ENCODE data around the gene CORO2B. TPM values are rescaled to one million over a fixed set of nuclear protein-coding genes. Genes with fewer than 3 reads are reported as not detected.

Gene CORO2B
- total RNA-seq, 1 experiment from 2014 or later = 3.8 TPM

DNA sequence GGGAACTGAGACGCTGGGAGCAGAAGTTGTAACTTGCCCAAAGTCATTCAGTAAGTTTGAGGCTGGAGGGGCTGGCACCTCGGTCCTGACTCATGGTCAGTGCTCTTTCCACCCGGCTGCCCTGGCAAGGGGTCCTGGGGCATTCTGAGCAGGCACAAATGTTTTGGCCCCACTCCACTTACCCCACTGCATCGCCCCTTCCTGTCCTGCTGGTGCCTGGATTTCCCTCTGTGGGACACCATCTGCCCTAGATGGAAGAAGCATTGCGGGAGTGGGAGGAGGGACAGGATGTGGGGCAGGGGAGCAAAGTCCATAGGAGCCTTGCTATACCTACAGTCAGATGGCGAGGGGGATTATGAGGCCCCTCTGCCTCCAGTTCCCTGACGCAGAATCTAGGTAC lies 4.5 kb downstream of the CORO2B start:
- no TSS peak for BruUV-seq (replicated peaks)
- POLR2A ChIA-PET (ENCODE audit: low non-redundant PET) = no interaction called here
- CTCF ChIA-PET = no interaction called here
- intact Hi-C loops (cut with micrococcal nuclease; ENCODE audit: unreplicated experiment) = no loop called here
- peaks cover 30% of the 10 kb centered on the region for H3K4me1 ChIP-seq (ENCODE audit: insufficient read depth, low read length, poor library complexity, severe bottlenecking)
- DNase-seq (ENCODE audit: low spot score) = no peak
- TF ChIP-seq, protein P1, sequence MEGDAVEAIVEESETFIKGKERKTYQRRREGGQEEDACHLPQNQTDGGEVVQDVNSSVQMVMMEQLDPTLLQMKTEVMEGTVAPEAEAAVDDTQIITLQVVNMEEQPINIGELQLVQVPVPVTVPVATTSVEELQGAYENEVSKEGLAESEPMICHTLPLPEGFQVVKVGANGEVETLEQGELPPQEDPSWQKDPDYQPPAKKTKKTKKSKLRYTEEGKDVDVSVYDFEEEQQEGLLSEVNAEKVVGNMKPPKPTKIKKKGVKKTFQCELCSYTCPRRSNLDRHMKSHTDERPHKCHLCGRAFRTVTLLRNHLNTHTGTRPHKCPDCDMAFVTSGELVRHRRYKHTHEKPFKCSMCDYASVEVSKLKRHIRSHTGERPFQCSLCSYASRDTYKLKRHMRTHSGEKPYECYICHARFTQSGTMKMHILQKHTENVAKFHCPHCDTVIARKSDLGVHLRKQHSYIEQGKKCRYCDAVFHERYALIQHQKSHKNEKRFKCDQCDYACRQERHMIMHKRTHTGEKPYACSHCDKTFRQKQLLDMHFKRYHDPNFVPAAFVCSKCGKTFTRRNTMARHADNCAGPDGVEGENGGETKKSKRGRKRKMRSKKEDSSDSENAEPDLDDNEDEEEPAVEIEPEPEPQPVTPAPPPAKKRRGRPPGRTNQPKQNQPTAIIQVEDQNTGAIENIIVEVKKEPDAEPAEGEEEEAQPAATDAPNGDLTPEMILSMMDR (conservative IDR thresholded peaks at IDR 0.05; ENCODE audit: low read depth, low read length) = no peak
- no peak for TF ChIP-seq EZH2 (IDR thresholded peaks at IDR 0.05; ENCODE audit: borderline replicate concordance, low read depth, low read length, poor library complexity, severe bottlenecking)
- no peak overlapping the region for H3K4me3 ChIP-seq (ENCODE audit: low read depth, low read length, poor library complexity, severe bottlenecking)
- no peaks in the 10 kb centered on the region for H3K9me3 ChIP-seq (ENCODE audit: low read depth, low read length, poor library complexity, severe bottlenecking)
- no peaks in the 10 kb centered on the region for H3K36me3 ChIP-seq (ENCODE audit: insufficient read depth, low read length, poor library complexity, severe bottlenecking)
- no peaks in the 10 kb centered on the region for H3K27me3 ChIP-seq (replicated peaks; ENCODE audit: insufficient read depth, low read depth, low read length, poor library complexity)
- no peak overlapping the region for H3K27ac ChIP-seq (ENCODE audit: low read depth, low read length, poor library complexity, severe bottlenecking)

DNA sequence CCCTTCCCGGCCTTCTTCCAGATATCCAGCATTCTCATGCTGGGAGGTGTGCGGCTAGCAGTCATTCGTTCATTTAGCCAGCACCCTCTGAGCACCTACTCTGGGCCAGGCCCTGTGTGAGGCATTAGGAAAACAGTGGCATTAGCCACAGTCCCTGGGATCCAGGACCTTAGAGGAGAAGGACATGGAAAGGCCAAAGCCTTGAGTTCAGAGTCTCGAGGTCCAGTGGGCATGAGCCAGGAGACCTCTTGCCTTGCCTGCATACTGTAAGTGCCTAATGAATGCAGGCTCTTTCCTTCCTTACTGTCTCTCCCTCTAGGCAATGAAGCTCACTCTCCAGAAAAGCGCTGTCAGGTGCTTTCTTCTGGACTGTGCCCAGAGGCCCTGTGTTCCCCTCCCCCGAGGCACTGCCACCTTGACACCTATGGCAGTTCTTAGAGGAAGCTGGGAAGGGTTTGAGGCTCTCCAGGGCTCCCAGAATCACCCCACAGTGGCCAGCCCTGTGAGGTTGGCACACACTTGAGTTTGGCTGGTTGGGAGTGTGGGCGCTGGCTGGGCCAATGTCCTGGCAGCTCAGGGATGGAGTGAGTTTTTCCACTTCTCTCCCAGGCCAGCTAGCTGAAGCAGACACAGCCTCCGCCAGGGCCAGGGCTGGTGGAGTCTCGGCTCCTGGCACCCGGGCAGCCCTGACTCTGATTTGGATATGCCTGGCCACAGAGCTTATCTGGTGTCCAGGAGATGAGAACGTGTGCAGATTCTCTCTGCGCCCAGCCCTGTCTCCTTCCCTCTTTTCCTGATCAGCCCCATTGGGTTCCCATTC lies 5.4 kb downstream of the CORO2B start:
- CTCF ChIA-PET = no interaction called here

DNA sequence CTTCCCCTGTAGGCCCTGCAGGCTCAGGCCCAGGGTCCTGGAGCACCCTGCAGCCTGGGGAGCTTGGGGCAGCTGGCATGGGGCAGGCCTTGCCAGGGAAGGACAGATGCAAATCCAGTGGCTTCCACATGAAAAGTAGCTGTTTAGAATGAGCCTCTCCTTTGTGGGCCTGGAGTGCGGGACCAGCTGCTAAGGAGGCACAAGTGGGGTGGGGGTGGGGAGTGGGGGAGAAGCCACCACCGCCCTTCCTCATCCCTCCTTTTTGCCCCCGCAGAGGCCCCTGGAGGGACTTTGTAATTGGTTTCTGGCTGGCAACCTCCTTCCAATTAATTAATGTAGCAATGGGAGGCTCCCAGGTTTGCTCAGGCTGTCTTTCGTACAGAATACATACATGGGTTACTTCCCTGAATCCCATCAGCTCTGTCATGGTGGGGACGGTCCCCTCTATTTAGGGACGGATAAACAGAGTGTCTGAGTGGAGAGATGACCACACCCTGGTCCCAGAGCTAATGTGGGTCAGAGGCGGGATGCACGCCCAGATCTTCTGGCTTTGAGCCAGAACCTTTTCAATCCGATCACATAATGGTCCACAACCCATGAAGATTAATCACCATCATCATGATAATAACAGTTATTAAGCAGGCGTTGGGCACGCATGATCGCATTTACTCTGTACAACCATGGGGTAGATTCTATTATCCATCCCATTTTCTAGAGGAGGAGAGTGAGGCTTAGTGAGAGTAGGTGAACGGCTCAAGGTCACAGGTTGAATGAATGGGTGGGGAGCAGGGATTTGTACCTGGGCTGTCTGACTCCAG lies 6.2 kb downstream of the CORO2B start:
- H3K9me3 ChIP-seq (ENCODE audit: low read depth, low read length, poor library complexity, severe bottlenecking) = no peaks in the 10 kb centered on the region
- H3K27ac ChIP-seq (ENCODE audit: low read depth, low read length, poor library complexity, severe bottlenecking) = no peak overlapping the region
- TF ChIP-seq, protein P1 (conservative IDR thresholded peaks at IDR 0.05; ENCODE audit: low read depth, low read length) = no peak
- no peak for TF ChIP-seq EZH2 (IDR thresholded peaks at IDR 0.05; ENCODE audit: borderline replicate concordance, low read depth, low read length, poor library complexity, severe bottlenecking)
- H3K27me3 ChIP-seq (replicated peaks; ENCODE audit: insufficient read depth, low read depth, low read length, poor library complexity) = no peaks in the 10 kb centered on the region
- POLR2A ChIA-PET (ENCODE audit: low non-redundant PET) = interaction anchor here (0.6 kb wide), 1 partner anchor 1623 kb away, joined by 3 read pairs; no protein-coding TSS in a partner anchor
- peaks cover 26% of the 10 kb centered on the region for H3K4me1 ChIP-seq (ENCODE audit: insufficient read depth, low read length, poor library complexity, severe bottlenecking)
- no peak overlapping the region for H3K4me3 ChIP-seq (ENCODE audit: low read depth, low read length, poor library complexity, severe bottlenecking)
- CTCF ChIA-PET = no interaction called here
- intact Hi-C loops (cut with micrococcal nuclease; ENCODE audit: unreplicated experiment) = no loop called here
- no TSS peak for BruUV-seq (replicated peaks)
- no peak for DNase-seq (ENCODE audit: low spot score)
- H3K36me3 ChIP-seq (ENCODE audit: insufficient read depth, low read length, poor library complexity, severe bottlenecking) = no peaks in the 10 kb centered on the region

More for the DNA sequence above, 5.4 kb downstream of the CORO2B start:
- H3K4me1 ChIP-seq (ENCODE audit: insufficient read depth, low read length, poor library complexity, severe bottlenecking) = peaks cover 33% of the 10 kb centered on the region
- H3K9me3 ChIP-seq (ENCODE audit: low read depth, low read length, poor library complexity, severe bottlenecking) = no peaks in the 10 kb centered on the region
- no TSS peak for BruUV-seq (replicated peaks)
- POLR2A ChIA-PET (ENCODE audit: low non-redundant PET) = interaction anchor here (0.6 kb wide), 1 partner anchor 1624 kb away, joined by 3 read pairs; no protein-coding TSS in a partner anchor
- H3K27ac ChIP-seq (ENCODE audit: low read depth, low read length, poor library complexity, severe bottlenecking) = no peak overlapping the region
- no peak for DNase-seq (ENCODE audit: low spot score)
- intact Hi-C loops (cut with micrococcal nuclease; ENCODE audit: unreplicated experiment) = no loop called here
- no peak overlapping the region for H3K4me3 ChIP-seq (ENCODE audit: low read depth, low read length, poor library complexity, severe bottlenecking)
- no peak for TF ChIP-seq EZH2 (IDR thresholded peaks at IDR 0.05; ENCODE audit: borderline replicate concordance, low read depth, low read length, poor library complexity, severe bottlenecking)
- TF ChIP-seq, protein P1 (conservative IDR thresholded peaks at IDR 0.05; ENCODE audit: low read depth, low read length) = no peak
- no peaks in the 10 kb centered on the region for H3K27me3 ChIP-seq (replicated peaks; ENCODE audit: insufficient read depth, low read depth, low read length, poor library complexity)
- H3K36me3 ChIP-seq (ENCODE audit: insufficient read depth, low read length, poor library complexity, severe bottlenecking) = no peaks in the 10 kb centered on the region

Data from A673 (cell line).